ENCODE results near the gene FGF18.

Gene FGF18

DNA sequence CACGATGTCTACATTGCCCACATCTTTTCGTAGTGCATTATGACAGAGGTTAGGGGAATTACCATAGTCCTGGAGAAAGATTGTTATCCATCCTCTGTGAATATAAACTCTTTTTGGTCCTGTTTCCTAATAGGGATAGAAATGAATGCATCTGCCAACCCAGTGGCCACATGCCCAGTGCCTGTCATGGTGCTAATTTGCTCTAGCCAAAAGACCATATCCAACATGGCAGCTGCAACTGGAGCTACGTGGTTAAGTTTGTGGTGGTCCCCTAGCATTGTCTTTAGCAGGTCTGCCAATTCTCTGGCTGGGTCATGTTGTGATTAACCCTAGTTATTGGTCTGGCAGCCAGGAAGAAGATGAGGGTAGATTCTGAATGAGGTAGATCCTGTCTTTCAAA is 87.5 kb downstream of the FGF18 start:
- DNase-seq (ENCODE audit: low read depth in 2 of 2), result no peak
- TF ChIP-seq, protein P1, sequence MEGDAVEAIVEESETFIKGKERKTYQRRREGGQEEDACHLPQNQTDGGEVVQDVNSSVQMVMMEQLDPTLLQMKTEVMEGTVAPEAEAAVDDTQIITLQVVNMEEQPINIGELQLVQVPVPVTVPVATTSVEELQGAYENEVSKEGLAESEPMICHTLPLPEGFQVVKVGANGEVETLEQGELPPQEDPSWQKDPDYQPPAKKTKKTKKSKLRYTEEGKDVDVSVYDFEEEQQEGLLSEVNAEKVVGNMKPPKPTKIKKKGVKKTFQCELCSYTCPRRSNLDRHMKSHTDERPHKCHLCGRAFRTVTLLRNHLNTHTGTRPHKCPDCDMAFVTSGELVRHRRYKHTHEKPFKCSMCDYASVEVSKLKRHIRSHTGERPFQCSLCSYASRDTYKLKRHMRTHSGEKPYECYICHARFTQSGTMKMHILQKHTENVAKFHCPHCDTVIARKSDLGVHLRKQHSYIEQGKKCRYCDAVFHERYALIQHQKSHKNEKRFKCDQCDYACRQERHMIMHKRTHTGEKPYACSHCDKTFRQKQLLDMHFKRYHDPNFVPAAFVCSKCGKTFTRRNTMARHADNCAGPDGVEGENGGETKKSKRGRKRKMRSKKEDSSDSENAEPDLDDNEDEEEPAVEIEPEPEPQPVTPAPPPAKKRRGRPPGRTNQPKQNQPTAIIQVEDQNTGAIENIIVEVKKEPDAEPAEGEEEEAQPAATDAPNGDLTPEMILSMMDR (IDR thresholded peaks at IDR 0.05; ENCODE audit: low read depth, low read length), result no peak
- no peak overlapping the region for H3K4me3 ChIP-seq (replicated peaks in 1 of 2; ENCODE audit: low read depth in 2 of 2, low read length in 2 of 2)

Data from cardiac fibroblast (primary cell).